LHCN-M2 (cell line): ENCODE data around the gene ORC1. TPM values are rescaled to one million over a fixed set of nuclear protein-coding genes. Genes with fewer than 3 reads are reported as not detected.
"Not testable (repeated sequence)": the region's sequence is repeated elsewhere in the genome, so short reads cannot be mapped to it uniquely, and the experiment has no call there.

Experiments
- DNase-seq: peaks from one replicate; pipeline ENCODE4 v3.0.0-alpha.2; 2012; ENCODE audit warnings: low read depth
- total RNA-seq: library from RNA; depleted of rRNA; stranded (reverse); fragments of >200 nt; gene quantifications from 2 replicates; pipeline ENCODE4 v1.2.3, GENCODE V29; 2014

The ORC1 gene
- total RNA-seq, 1 experiment from 2014 or later, result 15.6 TPM

DNA sequence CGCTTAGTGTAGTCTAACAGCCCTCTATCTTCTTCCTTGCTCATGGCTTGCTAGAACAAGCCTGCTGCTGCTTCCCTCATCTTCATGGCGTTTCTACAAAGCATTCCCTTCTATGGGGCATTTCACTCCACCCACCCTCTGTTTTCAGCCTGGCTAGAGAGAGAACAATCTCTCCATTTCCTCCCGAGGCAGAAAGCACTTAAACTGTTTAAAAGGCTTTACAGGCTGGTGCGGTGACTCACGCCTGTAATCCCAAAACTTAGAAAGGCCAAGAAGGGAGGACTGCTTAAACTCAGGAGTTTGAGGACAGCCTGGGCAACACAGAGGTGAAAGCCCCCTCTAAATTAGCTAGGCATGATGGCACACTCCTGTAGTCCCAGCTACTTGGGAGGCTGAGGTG, 17.8 kb downstream of the ORC1 start:
- DNase-seq, result no peak

GRCh38 chr1:52385376-52385775, 18.8 kb downstream of the ORC1 start:
- no peak for DNase-seq

DNA sequence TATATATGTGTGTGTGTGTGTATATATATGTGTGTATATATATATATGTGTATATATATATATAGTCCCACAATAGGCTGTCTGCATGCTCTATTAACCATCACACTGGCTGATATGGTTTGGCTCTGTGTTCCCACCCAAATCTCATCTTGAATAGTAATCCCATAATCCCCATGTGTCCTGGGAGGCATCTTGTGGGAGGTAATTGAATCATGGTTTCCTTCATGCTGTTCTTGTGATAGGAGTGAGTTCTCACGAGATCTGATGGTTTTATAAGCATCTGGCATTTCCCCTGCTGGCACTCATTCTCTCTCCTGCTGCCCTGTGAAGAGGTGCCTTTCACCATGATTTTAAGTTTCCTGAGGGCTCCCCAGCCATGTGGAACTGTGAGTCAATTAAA, 34.4 kb downstream of the ORC1 start:
- DNase-seq, result not testable (repeated sequence)

- peak; percentile 35 for DNase-seq
Measured at GRCh38 chr1:52368383-52369172, 35.6 kb downstream of the ORC1 start.

DNA sequence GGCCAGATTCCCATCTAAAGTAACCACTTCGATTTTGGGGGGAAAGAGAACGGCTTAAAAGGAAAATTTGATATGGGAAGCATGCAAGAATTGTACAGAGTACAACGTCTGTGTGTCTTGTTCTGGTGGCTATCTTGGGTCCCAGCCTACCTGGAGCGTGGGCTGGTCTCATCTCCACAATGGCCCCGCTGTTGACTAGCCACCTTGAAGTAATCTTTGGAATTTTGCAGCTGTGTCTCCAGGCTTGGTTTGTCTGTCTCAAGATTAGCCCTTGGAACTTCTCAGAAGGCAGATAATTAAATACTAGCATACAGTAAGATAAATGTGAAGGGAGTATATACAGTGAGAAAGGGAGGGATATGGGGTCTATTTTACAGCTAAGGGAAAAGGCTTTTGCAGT, 37.0 kb downstream of the ORC1 start:
- DNase-seq, result no peak

- DNase-seq, result no peak
Measured at GRCh38 chr1:52366517-52366827, 37.8 kb downstream of the ORC1 start.

GRCh38 chr1:52365746-52366516, 38.3 kb downstream of the ORC1 start, which contains the start of gene CC2D1B:
CC2D1B (minus strand) TSS chr1:52366205; CDS start chr1:52364620, 1,585 bp downstream.
- peak; percentile 93 for DNase-seq

DNA sequence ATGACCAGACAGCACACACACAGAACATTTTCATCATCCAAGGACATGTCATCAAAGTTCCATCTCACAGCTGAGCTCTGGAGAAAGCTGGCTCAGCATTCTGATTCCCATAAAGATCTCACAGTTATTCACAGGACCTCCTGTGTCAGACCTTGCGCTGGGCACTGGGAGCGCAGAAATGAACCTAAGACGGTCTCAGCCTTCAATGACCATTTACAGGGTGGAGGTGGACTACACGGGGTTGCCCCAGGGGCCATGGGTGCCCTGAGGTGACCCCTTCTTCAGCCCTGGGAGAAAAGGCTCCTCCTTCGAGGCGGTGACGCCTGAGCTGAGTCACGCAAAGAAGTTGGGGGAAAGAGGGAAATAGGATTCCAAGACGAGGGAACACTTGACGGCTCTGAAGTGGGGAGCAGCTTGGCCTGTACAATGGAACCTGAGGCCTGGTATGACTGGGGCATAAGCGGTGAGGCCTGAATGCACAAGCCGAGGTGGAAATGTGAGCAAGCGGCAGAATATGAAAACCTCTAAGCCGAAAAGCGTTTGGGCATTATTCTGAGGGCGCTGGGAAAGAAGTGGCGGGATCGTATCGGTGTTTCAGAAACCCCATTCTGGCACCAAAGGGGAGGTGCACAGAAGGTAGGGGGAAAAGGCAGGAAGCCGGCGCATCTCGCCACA, 39.0 kb downstream of the ORC1 start:
- peak; percentile 77 for DNase-seq

- DNase-seq, result no peak
Measured at GRCh38 chr1:52364235-52364839, 39.9 kb downstream of the ORC1 start.

- DNase-seq, result no peak
Measured at GRCh38 chr1:52360595-52360968, 43.6 kb downstream of the ORC1 start.

DNA sequence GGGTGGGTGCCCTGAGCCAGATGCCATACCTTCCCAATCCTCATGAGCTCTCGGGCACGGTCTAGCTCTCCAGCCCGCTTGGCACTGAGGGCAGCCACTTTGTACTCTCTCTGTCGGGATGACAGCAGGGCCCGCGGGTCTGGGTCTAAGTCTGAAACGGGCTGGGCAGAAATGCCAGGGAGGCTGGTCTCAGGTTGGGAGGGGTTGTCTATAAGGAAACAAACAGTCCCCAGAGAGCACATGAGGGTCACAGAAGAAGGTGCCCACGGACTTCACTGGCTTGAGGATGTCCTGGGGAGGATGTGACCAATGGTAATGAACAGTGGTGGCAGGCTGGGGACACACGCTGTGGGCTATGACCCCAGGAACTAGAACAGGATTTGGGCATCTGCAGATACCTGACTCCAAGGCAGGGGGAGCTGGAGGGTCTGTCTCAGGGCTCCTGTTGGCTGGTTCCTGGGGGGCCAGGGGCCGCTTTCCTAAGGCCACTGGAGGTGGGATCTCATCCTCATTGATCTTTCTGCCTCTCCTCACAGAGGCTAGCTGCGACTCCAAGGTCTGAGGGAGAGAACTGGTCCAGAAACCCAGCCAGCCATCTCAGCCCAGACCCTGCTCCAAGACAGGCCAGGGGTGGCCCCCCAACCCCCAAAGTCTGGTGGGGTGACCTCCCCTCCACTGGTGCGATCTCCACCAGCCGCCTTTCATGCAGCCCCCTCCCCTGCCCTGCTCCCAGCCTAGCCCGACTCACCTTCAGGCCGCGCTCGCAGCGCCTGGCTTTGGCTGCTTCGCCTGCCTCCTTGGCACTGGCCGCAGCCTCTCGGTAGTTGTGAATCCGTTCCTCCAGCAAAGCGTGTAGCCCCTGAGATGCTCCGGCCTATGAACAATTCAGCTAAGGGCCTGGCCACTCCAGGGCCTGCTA, 44.3 kb downstream of the ORC1 start:
- DNase-seq, result no peak

- no peak for DNase-seq
Measured at GRCh38 chr1:52358851-52359497, 45.2 kb downstream of the ORC1 start.

GRCh38 chr1:52357397-52357796, 46.8 kb downstream of the ORC1 start:
- DNase-seq, result no peak

DNA sequence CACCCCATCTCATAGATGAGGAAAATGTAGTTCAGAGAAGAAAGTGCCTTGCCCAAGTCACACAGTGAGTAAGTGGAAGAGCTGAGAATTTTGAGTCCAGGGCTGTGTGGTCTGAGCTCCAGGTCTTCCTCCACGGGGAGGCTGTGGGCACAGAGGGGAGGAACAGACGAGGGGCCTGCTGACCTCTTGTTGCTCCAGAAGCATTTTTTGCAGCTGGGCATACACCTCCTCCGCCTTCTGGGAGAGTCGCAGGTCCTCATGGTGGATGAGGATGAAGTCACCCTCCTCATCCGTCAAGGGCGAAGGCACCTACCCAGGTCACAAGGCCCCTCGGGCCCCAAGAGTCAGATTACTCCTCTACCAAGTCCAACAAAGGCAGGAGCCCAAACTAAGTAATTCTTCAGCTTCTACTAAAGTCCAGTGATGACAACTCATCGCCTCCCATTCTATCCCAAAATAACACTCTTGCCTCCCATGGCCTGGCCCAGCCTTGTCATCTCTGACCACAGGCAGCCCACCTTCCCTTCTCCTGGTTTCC, 47.3 kb downstream of the ORC1 start:
- no peak for DNase-seq

DNA sequence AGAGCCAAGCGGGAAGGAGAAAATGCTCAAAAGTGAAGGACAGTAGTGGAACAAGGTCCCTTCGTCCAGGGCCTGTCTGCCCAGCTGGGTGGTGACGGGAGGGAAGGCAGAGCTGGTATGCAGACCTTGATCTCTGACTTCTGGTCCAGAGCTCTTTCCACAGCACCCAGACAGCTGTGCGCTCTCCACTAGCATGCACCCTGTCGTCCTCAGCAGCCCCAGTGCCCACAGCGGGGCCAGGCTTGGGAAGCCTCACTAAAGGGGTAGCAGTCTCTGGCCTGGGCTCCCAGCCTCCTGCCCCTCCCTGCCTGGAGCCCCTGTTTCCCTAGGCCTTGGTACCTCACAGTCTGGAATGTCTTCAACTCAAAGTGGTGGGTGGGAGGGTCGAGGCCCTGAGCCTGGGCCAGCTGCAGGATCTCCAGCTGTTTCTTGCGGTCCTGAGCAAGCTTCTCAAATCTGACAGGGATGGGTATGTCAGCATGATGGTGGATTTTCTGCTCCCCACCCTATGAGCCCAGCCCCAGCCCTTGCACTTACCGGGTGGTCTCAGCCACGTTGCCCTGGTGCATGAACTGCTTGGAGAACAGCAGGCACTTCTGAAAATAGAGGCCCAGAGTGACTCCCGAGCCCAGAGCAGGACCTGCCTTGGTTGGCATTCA, 48.2 kb downstream of the ORC1 start:
- no peak for DNase-seq

DNA sequence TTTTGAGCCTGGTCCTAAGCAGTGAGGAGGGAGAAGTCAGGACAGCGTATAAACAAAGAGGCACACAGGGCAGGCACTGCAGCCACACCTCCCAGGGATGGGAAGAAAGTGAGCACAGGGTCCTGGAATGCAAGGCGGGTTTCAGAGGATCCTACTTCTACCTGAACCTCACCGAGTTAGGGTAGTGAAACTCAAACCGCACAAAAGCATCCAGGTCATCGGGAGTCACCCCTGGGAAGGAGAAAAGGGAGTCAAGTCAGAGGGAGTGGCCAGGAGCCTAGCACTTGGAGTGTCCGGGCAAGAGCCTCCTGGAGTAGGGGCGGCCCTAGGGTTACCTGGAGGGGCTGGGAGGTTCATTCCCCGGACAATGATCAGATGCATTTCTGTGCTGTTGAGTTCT, 48.8 kb downstream of the ORC1 start:
- no peak for DNase-seq

- no peak for DNase-seq
Measured at GRCh38 chr1:52352690-52353089, 51.5 kb downstream of the ORC1 start.

- DNase-seq, result peak; percentile 53
Measured at GRCh38 chr1:52348704-52349300, 55.4 kb downstream of the ORC1 start.

DNA sequence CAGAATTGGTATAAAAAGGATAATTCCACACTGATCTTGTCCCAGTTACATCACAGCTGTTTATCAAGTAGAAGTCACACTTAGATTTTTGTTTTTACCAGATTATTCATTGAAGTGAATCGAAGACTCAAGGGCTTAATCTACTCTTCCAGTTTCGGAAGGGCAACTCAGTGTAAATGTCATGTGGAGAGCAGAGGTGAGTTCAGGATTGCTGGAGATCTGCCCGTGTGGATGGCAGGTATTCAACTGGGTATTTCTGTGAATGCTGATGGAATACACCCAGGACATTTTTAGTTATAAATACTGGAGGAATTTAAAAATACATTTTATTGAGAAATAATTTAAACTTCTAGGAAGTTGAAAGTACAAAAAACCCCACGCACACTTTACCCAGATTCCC, 57.6 kb downstream of the ORC1 start:
- DNase-seq, result no peak
